Neural progenitor cell (in vitro differentiated cells): ENCODE measurements around the gene ITGA4. TPM values are rescaled to one million over a fixed set of nuclear protein-coding genes. Genes with fewer than 3 reads are reported as not detected.
A peak's percentile ranks its signal among the peaks of the same experiment; 100 is the strongest.

ENCODE experiments used
- DNase-seq: peaks from one replicate; pipeline ENCODE4 v3.0.0-alpha.2; 2016; ENCODE audit warnings: low spot score
- H2AFZ ChIP-seq: fragments of 200-600 bp; sonication (generic); replicated peaks from 2 replicates; pipeline ENCODE4 v1.6.1; 2016; ENCODE audit warnings: antibody characterized with exemption
- H3F3A ChIP-seq: fragments of 200-600 bp; sonication (generic); 2 replicates; pipeline ENCODE4 v1.6.1; 2016; ENCODE audit warnings: antibody characterized with exemption, low read depth
- H3K27ac ChIP-seq: fragments of 200-600 bp; sonication (generic); 2 replicates; pipeline ENCODE4 v1.5.1; 2016; ENCODE audit warnings: mild to moderate bottlenecking
- H3K27me3 ChIP-seq: fragments of 200-600 bp; sonication (generic); 2 replicates; pipeline ENCODE4 v1.6.1; 2016; ENCODE audit warnings: mild to moderate bottlenecking, moderate library complexity
- H3K36me3 ChIP-seq: fragments of 200-600 bp; sonication (generic); 2 replicates; pipeline ENCODE4 v1.5.1; 2016
- H3K4me1 ChIP-seq: fragments of 200-600 bp; sonication (generic); 2 replicates; pipeline ENCODE4 v1.6.1; 2016; ENCODE audit warnings: mixed run types
- H3K4me2 ChIP-seq: fragments of 200-600 bp; sonication (generic); 2 replicates; pipeline ENCODE4 v1.6.1; 2016
- H3K4me3 ChIP-seq: fragments of 200-600 bp; sonication (generic); 2 replicates; pipeline ENCODE4 v1.5.1; 2016
- H3K79me2 ChIP-seq: fragments of 200-600 bp; sonication (generic); 2 replicates; pipeline ENCODE4 v1.6.1; 2016; ENCODE audit warnings: low read depth
- H3K9ac ChIP-seq: fragments of 200-600 bp; sonication (generic); 2 replicates; pipeline ENCODE4 v1.6.1; 2016
- H3K9me3 ChIP-seq: fragments of 200-600 bp; sonication (generic); 2 replicates; pipeline ENCODE4 v1.5.1; 2016; ENCODE audit warnings: low read depth
- H4K20me1 ChIP-seq: fragments of 200-600 bp; sonication (generic); 2 replicates; pipeline ENCODE4 v1.6.1; 2016; ENCODE audit warnings: low read depth
- H3K27ac Mint-ChIP-seq: 3 replicates; pipeline ENCODE4 v1.8.0; 2021; ENCODE audit warnings: mixed read lengths
- H3K27me3 Mint-ChIP-seq: 2 replicates; pipeline ENCODE4 v1.8.0; 2022; ENCODE audit warnings: low read depth, mild to moderate bottlenecking, inconsistent platforms, moderate library complexity, mixed read lengths; ENCODE audit not compliant: insufficient read depth
- H3K36me3 Mint-ChIP-seq: 3 replicates; pipeline ENCODE4 v1.8.0; 2021; ENCODE audit warnings: mixed read lengths
- H3K4me1 Mint-ChIP-seq: 3 replicates; pipeline ENCODE4 v1.8.0; 2021; ENCODE audit warnings: mixed read lengths
- H3K4me3 Mint-ChIP-seq: 3 replicates; pipeline ENCODE4 v1.8.0; 2021; ENCODE audit warnings: mild to moderate bottlenecking, moderate library complexity, mixed read lengths
- H3K9me3 Mint-ChIP-seq: 3 replicates; pipeline ENCODE4 v1.8.0; 2020; ENCODE audit warnings: mixed read lengths
- CTCF ChIP-seq: fragments of 200-600 bp; sonication (generic); IDR thresholded peaks from 2 replicates; pipeline ENCODE4 v1.5.1; 2017; ENCODE audit warnings: antibody characterized with exemption, mild to moderate bottlenecking
- EZH2 ChIP-seq: fragments of 200-600 bp; sonication (generic); IDR thresholded peaks from 2 replicates; pipeline ENCODE4 v1.6.1; 2017; ENCODE audit warnings: antibody characterized with exemption, mild to moderate bottlenecking, moderate library complexity
- EZH2phosphoT487 ChIP-seq: fragments of 200-600 bp; sonication (generic); IDR thresholded peaks from 2 replicates; pipeline ENCODE4 v1.6.1; 2017; ENCODE audit warnings: antibody characterized with exemption
- total RNA-seq: library from RNA; depleted of rRNA; stranded (reverse); fragments of >200 nt; gene quantifications from 2 replicates; pipeline ENCODE4 v1.2.3, GENCODE V29; 2015; ENCODE audit warnings: low replicate concordance

Gene ITGA4
- total RNA-seq = 8.2 and 10.2 TPM in 2 replicates

GRCh38 chr2:181457121-181457740, at the start of gene ITGA4:
TSS of gene ITGA4 (plus strand) at chr2:181457386. CDS start at chr2:181457655, 269 bp downstream.
- H3K4me1 Mint-ChIP-seq = peaks cover 5% of the 10 kb centered on the region
- TF ChIP-seq EZH2phosphoT487 (peak; percentile 64), EZH2 (peak; percentile 69), CTCF (peak; percentile 76)
- no peak within 1 kb of the TSS for H3K9ac ChIP-seq
- peaks cover 20% of the 10 kb centered on the region for H3K27me3 Mint-ChIP-seq
- peak within 1 kb of the TSS; percentile 88 for H3K4me2 ChIP-seq
- H3K36me3 ChIP-seq = no peaks in the 10 kb centered on the region
- peak; percentile 91 for DNase-seq
- H3K27ac ChIP-seq = no peak within 1 kb of the TSS
- H3K4me1 ChIP-seq = peaks cover 7% of the 10 kb centered on the region
- no peaks in the 10 kb centered on the region for H3K9me3 ChIP-seq
- H3K36me3 Mint-ChIP-seq = no peaks in the 10 kb centered on the region
- peaks cover 68% of the 10 kb centered on the region for H3K27me3 ChIP-seq
- H3K79me2 ChIP-seq = no peaks in the 10 kb centered on the region
- H2AFZ ChIP-seq = peak within 1 kb of the TSS; percentile 94
- no peaks in the 10 kb centered on the region for H3K9me3 Mint-ChIP-seq
- peak within 1 kb of the TSS; percentile 66 for H3K4me3 ChIP-seq
- H3F3A ChIP-seq = no peaks in the 10 kb centered on the region
- H3K4me3 Mint-ChIP-seq = peak within 1 kb of the TSS; percentile 87
- H3K27ac Mint-ChIP-seq = no peak within 1 kb of the TSS
- H4K20me1 ChIP-seq = no peaks in the 10 kb centered on the region

GRCh38 chr2:181408861-181409260, 48.3 kb upstream of the ITGA4 start:
- Histone ChIP-seq H3K9me3 (no peaks in the 10 kb centered on the region), H3K27ac (no peak overlapping the region), H3F3A (peaks cover 13% of the 10 kb centered on the region), H3K36me3 (no peaks in the 10 kb centered on the region), H3K4me2 (no peak overlapping the region), H4K20me1 (no peaks in the 10 kb centered on the region), H3K9ac (no peak overlapping the region), H3K4me3 (no peak overlapping the region), H3K27me3 (no peaks in the 10 kb centered on the region), H2AFZ (no peak overlapping the region), H3K79me2 (no peaks in the 10 kb centered on the region), H3K4me1 (peaks cover 30% of the 10 kb centered on the region)
- H3K27me3 Mint-ChIP-seq = no peaks in the 10 kb centered on the region
- H3K36me3 Mint-ChIP-seq = no peaks in the 10 kb centered on the region
- no peak for DNase-seq
- TF ChIP-seq CTCF = no peak
- no peak for TF ChIP-seq EZH2phosphoT487
- no peak for TF ChIP-seq EZH2
- peaks cover 13% of the 10 kb centered on the region for H3K4me1 Mint-ChIP-seq
- H3K27ac Mint-ChIP-seq = no peak overlapping the region
- no peak overlapping the region for H3K4me3 Mint-ChIP-seq
- peaks cover 10% of the 10 kb centered on the region for H3K9me3 Mint-ChIP-seq

GRCh38 chr2:181411105-181411849, 45.9 kb upstream of the ITGA4 start:
- Mint-ChIP-seq H3K4me3 (no peak overlapping the region), H3K27ac (no peak overlapping the region), H3K4me1 (peaks cover 5% of the 10 kb centered on the region), H3K27me3 (no peaks in the 10 kb centered on the region), H3K36me3 (no peaks in the 10 kb centered on the region), H3K9me3 (peaks cover 19% of the 10 kb centered on the region)
- Histone ChIP-seq H3K4me2 (peak overlapping the region; percentile 64), H3K4me1 (peaks cover 18% of the 10 kb centered on the region), H3K36me3 (no peaks in the 10 kb centered on the region), H3K4me3 (no peak overlapping the region), H4K20me1 (no peaks in the 10 kb centered on the region), H3K79me2 (no peaks in the 10 kb centered on the region), H3K9ac (no peak overlapping the region), H3K9me3 (no peaks in the 10 kb centered on the region), H3F3A (peaks cover 13% of the 10 kb centered on the region), H3K27ac (peak overlapping the region; percentile 46), H2AFZ (peak overlapping the region; percentile 7), H3K27me3 (no peaks in the 10 kb centered on the region)
- TF ChIP-seq EZH2phosphoT487 (no peak), CTCF (no peak), EZH2 (no peak)
- DNase-seq = peak; percentile 87
